Osteoblast (primary cell): ENCODE results near the gene AP4M1. TPM values are rescaled to one million over a fixed set of nuclear protein-coding genes. Genes with fewer than 3 reads are reported as not detected.
"Not testable (repeated sequence)": the region's sequence is repeated elsewhere in the genome, so short reads cannot be mapped to it uniquely, and the experiment has no call there.

Experiments used
- DNase-seq: peaks from one replicate; pipeline ENCODE4 v3.0.0; 2011; ENCODE audit warnings: low spot score, mixed read lengths; ENCODE audit not compliant: insufficient read length; ENCODE audit errors: missing footprints
- H2AFZ ChIP-seq: 2 replicates; pipeline ENCODE4 v1.6.0; 2011; ENCODE audit warnings: mild to moderate bottlenecking, low read length
- H3K27ac ChIP-seq: 2 replicates; pipeline ENCODE4 v1.5.1; 2011; ENCODE audit warnings: mild to moderate bottlenecking, low read depth, low read length, moderate library complexity
- H3K27me3 ChIP-seq: 2 replicates; pipeline ENCODE4 v1.6.0; 2012; ENCODE audit warnings: mild to moderate bottlenecking, control low read depth, inconsistent platforms, low read length, moderate library complexity; ENCODE audit not compliant: insufficient read depth
- H3K36me3 ChIP-seq: 2 replicates; pipeline ENCODE4 v1.5.1; 2011; ENCODE audit warnings: mild to moderate bottlenecking, low read length, control low read depth, moderate library complexity; ENCODE audit not compliant: insufficient read depth
- H3K4me1 ChIP-seq: 2 replicates; pipeline ENCODE4 v1.5.1; 2011; ENCODE audit warnings: mild to moderate bottlenecking, low read length, control low read depth, moderate library complexity; ENCODE audit not compliant: insufficient read depth
- H3K4me2 ChIP-seq: 2 replicates; pipeline ENCODE4 v1.6.0; 2011; ENCODE audit warnings: mild to moderate bottlenecking, low read length; ENCODE audit not compliant: insufficient read depth
- H3K4me3 ChIP-seq: fragments of 200-600 bp; sonication (generic); 3 replicates; pipeline ENCODE4 v1.5.1; 2012; ENCODE audit warnings: mild to moderate bottlenecking, low read length, inconsistent platforms; ENCODE audit not compliant: insufficient read depth
- H3K79me2 ChIP-seq: 2 replicates; pipeline ENCODE4 v1.6.0; 2012; ENCODE audit warnings: mild to moderate bottlenecking, low read length, control low read depth, inconsistent platforms; ENCODE audit not compliant: insufficient read depth
- H3K9me3 ChIP-seq: 2 replicates; pipeline ENCODE4 v1.5.1; 2011; ENCODE audit warnings: low read depth, low read length, control low read depth
- H4K20me1 ChIP-seq: 2 replicates; pipeline ENCODE4 v1.6.0; 2012; ENCODE audit warnings: mild to moderate bottlenecking, low read length, control low read depth; ENCODE audit not compliant: insufficient read depth
- total RNA-seq: library from RNA; depleted of rRNA; stranded (reverse); fragments of >200 nt; gene quantifications from 2 replicates; pipeline ENCODE4 v1.2.3, GENCODE V29; 2012
- TF ChIP-seq, protein P1 (sequence below): IDR thresholded peaks from 2 replicates; pipeline ENCODE4 v1.5.1; 2011; ENCODE audit warnings: mild to moderate bottlenecking, low read depth, low read length, moderate library complexity; ENCODE audit errors: extremely low read depth

AP4M1 gene
- total RNA-seq, 1 donor: 19.5 TPM

DNA sequence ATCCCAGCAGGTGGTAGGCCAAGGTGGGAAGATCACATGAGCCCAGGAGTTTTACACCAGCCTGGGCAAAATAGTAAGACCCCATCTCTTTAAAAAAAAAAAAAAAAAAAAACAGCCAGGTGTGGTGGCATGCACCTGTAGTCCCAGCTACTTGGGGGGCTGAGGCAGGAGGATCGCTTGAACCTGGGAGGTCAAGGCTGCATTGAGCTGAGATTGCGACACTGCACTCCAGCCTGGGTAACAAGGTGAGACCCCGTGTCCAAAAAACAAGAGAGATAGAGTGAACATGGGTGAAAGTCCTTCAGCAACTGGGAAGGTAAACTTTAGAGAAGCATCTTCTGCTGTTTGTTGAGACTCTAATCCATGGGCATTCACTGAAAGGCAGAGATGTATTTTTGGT is 41.0 kb downstream of the AP4M1 start:
- H3K9me3 ChIP-seq: no peaks in the 10 kb centered on the region
- H3K27ac ChIP-seq: no peak overlapping the region
- H3K4me2 ChIP-seq: no peak overlapping the region
- no peak overlapping the region for H2AFZ ChIP-seq
- TF ChIP-seq, protein P1, sequence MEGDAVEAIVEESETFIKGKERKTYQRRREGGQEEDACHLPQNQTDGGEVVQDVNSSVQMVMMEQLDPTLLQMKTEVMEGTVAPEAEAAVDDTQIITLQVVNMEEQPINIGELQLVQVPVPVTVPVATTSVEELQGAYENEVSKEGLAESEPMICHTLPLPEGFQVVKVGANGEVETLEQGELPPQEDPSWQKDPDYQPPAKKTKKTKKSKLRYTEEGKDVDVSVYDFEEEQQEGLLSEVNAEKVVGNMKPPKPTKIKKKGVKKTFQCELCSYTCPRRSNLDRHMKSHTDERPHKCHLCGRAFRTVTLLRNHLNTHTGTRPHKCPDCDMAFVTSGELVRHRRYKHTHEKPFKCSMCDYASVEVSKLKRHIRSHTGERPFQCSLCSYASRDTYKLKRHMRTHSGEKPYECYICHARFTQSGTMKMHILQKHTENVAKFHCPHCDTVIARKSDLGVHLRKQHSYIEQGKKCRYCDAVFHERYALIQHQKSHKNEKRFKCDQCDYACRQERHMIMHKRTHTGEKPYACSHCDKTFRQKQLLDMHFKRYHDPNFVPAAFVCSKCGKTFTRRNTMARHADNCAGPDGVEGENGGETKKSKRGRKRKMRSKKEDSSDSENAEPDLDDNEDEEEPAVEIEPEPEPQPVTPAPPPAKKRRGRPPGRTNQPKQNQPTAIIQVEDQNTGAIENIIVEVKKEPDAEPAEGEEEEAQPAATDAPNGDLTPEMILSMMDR: no peak
- no peak for DNase-seq
- no peak overlapping the region for H3K4me3 ChIP-seq
- H3K4me1 ChIP-seq: no peaks in the 10 kb centered on the region
- H3K36me3 ChIP-seq: no peaks in the 10 kb centered on the region
- no peaks in the 10 kb centered on the region for H3K27me3 ChIP-seq
- no peaks in the 10 kb centered on the region for H4K20me1 ChIP-seq
- no peaks in the 10 kb centered on the region for H3K79me2 ChIP-seq

DNA sequence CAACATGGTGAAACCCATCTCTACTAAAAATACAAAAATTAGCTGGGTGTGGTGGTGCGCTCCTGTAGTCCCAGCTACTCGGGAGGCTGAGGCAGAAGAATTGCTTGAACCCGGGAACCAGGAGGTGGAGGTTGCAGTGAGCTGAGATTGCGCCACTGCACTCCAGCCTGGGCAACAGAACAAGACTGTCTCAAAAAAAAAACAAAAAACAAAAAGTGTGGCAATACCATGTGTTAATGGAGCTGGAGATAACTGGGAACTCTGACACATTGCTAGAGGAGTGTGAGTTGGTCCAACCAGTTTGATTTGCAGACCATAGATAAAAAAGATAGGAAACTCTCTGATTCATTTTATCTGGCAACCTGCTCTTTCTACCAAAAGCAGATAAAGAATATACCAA is 44.9 kb downstream of the AP4M1 start:
- not testable (repeated sequence) for H3K4me1 ChIP-seq, H3K4me2 ChIP-seq, H3K27me3 ChIP-seq, H3K4me3 ChIP-seq, H3K27ac ChIP-seq, H4K20me1 ChIP-seq, H3K9me3 ChIP-seq, H2AFZ ChIP-seq, H3K36me3 ChIP-seq
- H3K79me2 ChIP-seq: peaks cover 25% of the 10 kb centered on the region
- DNase-seq: peak; percentile 65

DNA sequence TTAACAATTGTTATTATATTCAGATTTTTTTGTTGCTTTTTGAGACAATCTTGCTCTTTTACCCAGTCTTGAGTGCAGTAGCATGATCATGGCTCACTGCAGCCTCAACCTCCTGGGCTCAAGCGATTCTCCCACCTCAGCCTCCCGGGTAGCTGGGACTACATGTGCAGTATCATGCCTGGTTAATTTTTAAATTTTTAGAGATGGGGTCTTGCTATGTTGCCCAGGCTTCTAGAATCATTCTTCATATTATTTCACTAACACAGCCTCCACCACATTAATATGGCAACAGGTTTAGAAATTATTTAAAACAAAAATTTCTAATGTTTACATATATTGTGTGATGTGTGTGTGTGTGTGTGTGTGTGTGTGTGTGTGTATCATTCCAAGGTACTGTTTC is 45.8 kb downstream of the AP4M1 start:
- Histone ChIP-seq H2AFZ (no peak overlapping the region), H3K4me1 (peaks cover 9% of the 10 kb centered on the region), H3K27me3 (no peaks in the 10 kb centered on the region), H3K4me2 (no peak overlapping the region), H3K79me2 (peaks cover 28% of the 10 kb centered on the region), H3K36me3 (peaks cover under 1% of the 10 kb centered on the region), H3K27ac (no peak overlapping the region), H4K20me1 (no peaks in the 10 kb centered on the region), H3K4me3 (no peak overlapping the region), H3K9me3 (no peaks in the 10 kb centered on the region)
- DNase-seq: no peak
- TF ChIP-seq, protein P1: no peak

DNA sequence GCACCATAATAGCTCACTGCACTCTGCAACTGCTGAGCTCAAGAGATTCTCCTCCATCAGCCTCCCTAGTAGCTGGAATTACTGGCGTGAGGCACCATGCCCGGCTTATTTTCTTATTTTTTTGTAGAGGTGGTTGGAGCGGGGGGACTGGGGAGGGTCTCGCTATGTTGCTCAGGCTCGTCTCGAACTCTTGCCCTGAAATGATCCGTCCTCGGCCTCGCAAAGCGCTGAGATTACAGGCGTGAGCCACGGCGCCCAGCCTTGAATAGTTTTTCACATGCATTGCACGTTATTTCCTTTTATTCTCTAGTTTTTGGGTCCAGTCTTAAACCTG is 46.7 kb downstream of the AP4M1 start:
- no peak overlapping the region for H3K27ac ChIP-seq
- H3K4me2 ChIP-seq: peak overlapping the region; percentile 90
- TF ChIP-seq, protein P1: no peak

More for the DNA sequence above, 46.7 kb downstream of the AP4M1 start:
- peaks cover 9% of the 10 kb centered on the region for H3K4me1 ChIP-seq
- peak overlapping the region; percentile 100 for H3K4me3 ChIP-seq
- H3K9me3 ChIP-seq: no peaks in the 10 kb centered on the region
- DNase-seq: no peak
- peak overlapping the region; percentile 77 for H2AFZ ChIP-seq
- H3K36me3 ChIP-seq: peaks cover 9% of the 10 kb centered on the region
- H4K20me1 ChIP-seq: no peaks in the 10 kb centered on the region
- H3K27me3 ChIP-seq: no peaks in the 10 kb centered on the region
- H3K79me2 ChIP-seq: peaks cover 35% of the 10 kb centered on the region
